HCT116 (cell line): ENCODE measurements around the gene TIRAP. TPM values are rescaled to one million over a fixed set of nuclear protein-coding genes. Genes with fewer than 3 reads are reported as not detected.
A peak's percentile ranks its signal among the peaks of the same experiment; 100 is the strongest.

ENCODE experiments used
- ATAC-seq: fragments of 200-7000 bp; cut with Tn5 transposase; 2 replicates; pipeline ENCODE4 v1.9.1; 2020; ENCODE audit warnings: mild to moderate bottlenecking, moderate library complexity
- BruUV-seq: library from RNA; stranded (reverse); fragments of 400-500 nt; replicated peaks from 2 replicates; lab custom pipeline; 2021; lab: Mats Ljungman, UMichigan
- CTCF ChIA-PET: fragments of 300-600 bp; sonication (Branson Sonifier 250); formaldehyde crosslinking; loops from one replicate; lab custom pipeline; 2021; ENCODE audit warnings: antibody characterized with exemption; lab: Charles Lee
- POLR2A ChIA-PET: fragments of 300-600, 350-600 bp; sonication (Branson Sonifier 250); formaldehyde crosslinking; loops from one replicate; lab custom pipeline; 2021; ENCODE audit warnings: antibody characterized with exemption; lab: Charles Lee
- RAD21 ChIA-PET, 2 experiments: fragments of 300-600 bp; sonication (Branson Sonifier 250); formaldehyde crosslinking; loops; one replicate each; lab custom pipeline; 2023; ENCODE audit warnings: low total read pairs in 2 of 2; ENCODE audit not compliant: uncharacterized antibody in 2 of 2, unreplicated experiment in 2 of 2, low non-redundant PET in 1 of 2; lab: Charles Lee
- DNase-seq: peaks from one replicate; pipeline ENCODE4 v3.0.0-alpha.2; 2010; ENCODE audit warnings: low read depth, low spot score
- H2AFZ ChIP-seq: fragments of 200-600 bp; shearing (Covaris generic), sonication (generic); 2 replicates; pipeline ENCODE4 v1.6.1; 2017; ENCODE audit warnings: low read depth, mixed run types, mixed read lengths, antibody characterized with exemption, low read length; ENCODE audit not compliant: poor library complexity, severe bottlenecking
- H3K27ac ChIP-seq: 2 replicates; pipeline ENCODE4 v1.5.1; 2012; ENCODE audit warnings: low read depth, low read length
- H3K27me3 ChIP-seq: fragments of 200-600 bp; sonication (generic); 2 replicates; pipeline ENCODE4 v1.6.1; 2016; ENCODE audit warnings: mixed run types, low read length, mixed read lengths; ENCODE audit not compliant: insufficient read depth
- H3K36me3 ChIP-seq, 2 experiments: fragments of 200-500 bp in 1 of 2; fragments of 200-600 bp in 1 of 2; sonication (Bioruptor generic) in 1 of 2; sonication (generic) in 1 of 2; 2 replicates each; pipeline versions ENCODE4 v1.5.1 to v1.6.1; 2014 to 2016; ENCODE audit warnings: low read length in 2 of 2, inconsistent platforms in 1 of 2, mixed read lengths in 1 of 2, mixed run types in 1 of 2; ENCODE audit not compliant: insufficient read depth in 2 of 2, control insufficient read depth in 1 of 2
- H3K4me1 ChIP-seq, 2 experiments: fragments of 200-600 bp in 1 of 2; sonication (generic) in 1 of 2; 2 replicates each; pipeline versions ENCODE4 v1.5.1 to v1.6.1; 2012 to 2017; ENCODE audit warnings: low read length in 2 of 2, inconsistent platforms in 1 of 2, mild to moderate bottlenecking in 1 of 2, mixed read lengths in 1 of 2, mixed run types in 1 of 2, moderate library complexity in 1 of 2; ENCODE audit not compliant: insufficient read depth in 2 of 2, control insufficient read depth in 1 of 2
- H3K4me2 ChIP-seq: fragments of 200-600 bp; sonication (generic); 2 replicates; pipeline ENCODE4 v1.6.1; 2017; ENCODE audit warnings: mixed run types, low read length, mixed read lengths
- H3K4me3 ChIP-seq, 2 experiments: fragments of 200-600 bp in 1 of 2; sonication (generic) in 1 of 2; replicated peaks in 1 of 2; 2 replicates each; pipeline ENCODE4 v1.5.1; 2011 to 2016; ENCODE audit warnings: low read length in 2 of 2, control low read depth in 1 of 2, low read depth in 1 of 2, mild to moderate bottlenecking in 1 of 2, mixed read lengths in 1 of 2, mixed run types in 1 of 2
- H3K79me2 ChIP-seq: fragments of 200-600 bp; sonication (generic); 2 replicates; pipeline ENCODE4 v1.6.1; 2017; ENCODE audit warnings: mild to moderate bottlenecking, mixed run types, low read length, moderate library complexity, mixed read lengths; ENCODE audit not compliant: insufficient read depth
- H3K9ac ChIP-seq: fragments of 200-600 bp; sonication (generic); 2 replicates; pipeline ENCODE4 v1.6.1; 2016; ENCODE audit warnings: low read length, mixed read lengths
- H3K9me2 ChIP-seq: fragments of 200-600 bp; sonication (generic), shearing (Covaris generic); 2 replicates; pipeline ENCODE4 v1.6.1; 2017; ENCODE audit warnings: mixed run types, mild to moderate bottlenecking, moderate library complexity; ENCODE audit not compliant: insufficient read depth
- H3K9me3 ChIP-seq, 2 experiments: fragments of 200-500 bp in 1 of 2; fragments of 200-600 bp in 1 of 2; sonication (Bioruptor generic) in 1 of 2; sonication (generic) in 1 of 2; 2 replicates each; pipeline ENCODE4 v1.6.1; 2014 to 2017; ENCODE audit warnings: low read length in 2 of 2, mixed read lengths in 2 of 2, inconsistent platforms in 1 of 2, low read depth in 1 of 2, mild to moderate bottlenecking in 1 of 2, mixed run types in 1 of 2, moderate library complexity in 1 of 2; ENCODE audit not compliant: control insufficient read depth in 1 of 2, insufficient read depth in 1 of 2
- H4K20me1 ChIP-seq: fragments of 200-600 bp; sonication (generic), shearing (Covaris generic); 2 replicates; pipeline ENCODE4 v1.6.1; 2017; ENCODE audit warnings: mixed run types, mild to moderate bottlenecking, moderate library complexity; ENCODE audit not compliant: insufficient read depth
- SRF ChIP-seq: IDR thresholded peaks from 2 replicates; pipeline ENCODE4 v1.6.1; 2012; ENCODE audit warnings: low read depth
- TCF7L2 ChIP-seq: IDR thresholded peaks from 2 replicates; pipeline ENCODE4 v1.7.0; 2011; ENCODE audit warnings: borderline replicate concordance, inconsistent platforms; ENCODE audit not compliant: insufficient read depth, insufficient read length; ENCODE audit errors: extremely low read depth
- intact Hi-C: fragments of 100-400 bp; cut with micrococcal nuclease; formaldehyde crosslinking; loops from 2 replicates; pipeline ENCODE4 v1.10.0; 2022
- total RNA-seq: library from RNA; stranded (reverse); gene quantifications from one replicate; pipeline ENCODE4 v1.2.1, GENCODE V29; 2021; ENCODE audit not compliant: unreplicated experiment
- TF ChIP-seq, protein P1 (sequence below): IDR thresholded peaks from 2 replicates; pipeline ENCODE4 v1.6.1; 2012; ENCODE audit warnings: low read depth
- TF ChIP-seq, protein P2 (sequence below): IDR thresholded peaks from 2 replicates; pipeline ENCODE4 v1.6.1; 2012

The TIRAP gene
- total RNA-seq, 1 experiment from 2014 or later = 10.8 TPM

DNA sequence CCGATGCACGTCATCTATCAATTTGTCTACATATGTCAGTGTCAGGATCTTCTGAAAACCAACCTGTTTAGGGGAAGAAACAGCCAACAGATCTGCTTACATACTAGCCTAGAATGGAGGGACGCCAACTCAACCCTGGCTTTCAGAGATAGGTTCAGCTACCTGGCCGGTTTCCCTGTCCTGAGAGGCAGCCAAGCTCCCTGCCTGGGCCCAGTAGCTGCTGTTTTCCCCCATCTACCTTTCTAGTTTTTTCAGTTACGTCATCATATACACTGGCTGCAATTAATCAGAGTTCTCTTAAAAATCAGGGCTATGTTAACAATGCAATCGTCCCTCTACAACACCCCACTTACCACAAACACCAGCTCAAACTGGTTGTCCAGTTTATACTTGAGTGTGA is 15.2 kb upstream of the TIRAP start:
- intact Hi-C loops = loop anchor here (2.0 kb wide), 1 partner anchor 57 kb away; the partner anchor contains the start of genes FAM118B and RPUSD4
- no TSS peak for BruUV-seq
- RAD21 ChIA-PET = no interaction called here

More for the DNA sequence above, 15.2 kb upstream of the TIRAP start:
- DNase-seq = no peak
- Histone ChIP-seq H2AFZ (no peak overlapping the region), H3K9ac (peak overlapping the region; percentile 95), H3K4me3 (peak overlapping the region; percentile 95 to 99), H3K9me3 (no peaks in the 10 kb centered on the region), H4K20me1 (no peaks in the 10 kb centered on the region), H3K79me2 (peaks cover 51% of the 10 kb centered on the region), H3K4me1 (peaks cover 3 to 20% of the 10 kb centered on the region in 2 experiments; a peak in 2 of 4 replicates), H3K9me2 (no peaks in the 10 kb centered on the region), H3K27me3 (no peaks in the 10 kb centered on the region), H3K27ac (peak overlapping the region; percentile 69; the same call in 1 of the 2 replicates), H3K36me3 (peaks cover 31 to 45% of the 10 kb centered on the region in 2 experiments), H3K4me2 (peak overlapping the region; percentile 86)
- POLR2A ChIA-PET = no interaction called here
- CTCF ChIA-PET = no interaction called here
- ATAC-seq = no peak
- TF ChIP-seq, protein P1, sequence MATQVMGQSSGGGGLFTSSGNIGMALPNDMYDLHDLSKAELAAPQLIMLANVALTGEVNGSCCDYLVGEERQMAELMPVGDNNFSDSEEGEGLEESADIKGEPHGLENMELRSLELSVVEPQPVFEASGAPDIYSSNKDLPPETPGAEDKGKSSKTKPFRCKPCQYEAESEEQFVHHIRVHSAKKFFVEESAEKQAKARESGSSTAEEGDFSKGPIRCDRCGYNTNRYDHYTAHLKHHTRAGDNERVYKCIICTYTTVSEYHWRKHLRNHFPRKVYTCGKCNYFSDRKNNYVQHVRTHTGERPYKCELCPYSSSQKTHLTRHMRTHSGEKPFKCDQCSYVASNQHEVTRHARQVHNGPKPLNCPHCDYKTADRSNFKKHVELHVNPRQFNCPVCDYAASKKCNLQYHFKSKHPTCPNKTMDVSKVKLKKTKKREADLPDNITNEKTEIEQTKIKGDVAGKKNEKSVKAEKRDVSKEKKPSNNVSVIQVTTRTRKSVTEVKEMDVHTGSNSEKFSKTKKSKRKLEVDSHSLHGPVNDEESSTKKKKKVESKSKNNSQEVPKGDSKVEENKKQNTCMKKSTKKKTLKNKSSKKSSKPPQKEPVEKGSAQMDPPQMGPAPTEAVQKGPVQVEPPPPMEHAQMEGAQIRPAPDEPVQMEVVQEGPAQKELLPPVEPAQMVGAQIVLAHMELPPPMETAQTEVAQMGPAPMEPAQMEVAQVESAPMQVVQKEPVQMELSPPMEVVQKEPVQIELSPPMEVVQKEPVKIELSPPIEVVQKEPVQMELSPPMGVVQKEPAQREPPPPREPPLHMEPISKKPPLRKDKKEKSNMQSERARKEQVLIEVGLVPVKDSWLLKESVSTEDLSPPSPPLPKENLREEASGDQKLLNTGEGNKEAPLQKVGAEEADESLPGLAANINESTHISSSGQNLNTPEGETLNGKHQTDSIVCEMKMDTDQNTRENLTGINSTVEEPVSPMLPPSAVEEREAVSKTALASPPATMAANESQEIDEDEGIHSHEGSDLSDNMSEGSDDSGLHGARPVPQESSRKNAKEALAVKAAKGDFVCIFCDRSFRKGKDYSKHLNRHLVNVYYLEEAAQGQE = no peak
- TF ChIP-seq, protein P2, sequence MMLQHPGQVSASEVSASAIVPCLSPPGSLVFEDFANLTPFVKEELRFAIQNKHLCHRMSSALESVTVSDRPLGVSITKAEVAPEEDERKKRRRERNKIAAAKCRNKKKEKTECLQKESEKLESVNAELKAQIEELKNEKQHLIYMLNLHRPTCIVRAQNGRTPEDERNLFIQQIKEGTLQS = no peak
- TF ChIP-seq SRF (no peak), TCF7L2 (no peak)
